Measurements from ENCODE around the gene LRMDA.

GRCh38 chr10:75466886-75467285 lies 35.5 kb downstream of the LRMDA start:
- TF ChIP-seq CTCF (IDR thresholded peaks at IDR 0.05 in 2 of 3, conservative IDR thresholded peaks at IDR 0.05 in 1 of 3; ENCODE audit: control insufficient read depth in 2 of 3, extremely low read depth in 1 of 3, insufficient read depth in 1 of 3, low read depth in 3 of 3, low read length in 3 of 3) (no peak), IRF3 (IDR thresholded peaks at IDR 0.05) (no peak), MAX (IDR thresholded peaks at IDR 0.05; ENCODE audit: low read depth, low read length) (no peak), POLR2AphosphoS5 (IDR thresholded peaks at IDR 0.05; ENCODE audit: low read length) (no peak), MTA2 (IDR thresholded peaks at IDR 0.05; ENCODE audit: low read depth) (no peak), POLR2A (IDR thresholded peaks at IDR 0.05; ENCODE audit: low read depth, low read length) (no peak), ZZZ3 (IDR thresholded peaks at IDR 0.05; ENCODE audit: control insufficient read depth, insufficient read length, low read depth) (no peak), CHD1 (IDR thresholded peaks at IDR 0.05; ENCODE audit: low read depth, low read length) (no peak), JUNB (IDR thresholded peaks at IDR 0.05) (no peak), ATF2 (IDR thresholded peaks at IDR 0.05; ENCODE audit: low read length) (no peak)

Measured in GM12878 (cell line).